ENCODE measurements around the gene PAQR5.
"Not testable (repeated sequence)": the region's sequence is repeated elsewhere in the genome, so short reads cannot be mapped to it uniquely, and the experiment has no call there.

The PAQR5 gene

DNA sequence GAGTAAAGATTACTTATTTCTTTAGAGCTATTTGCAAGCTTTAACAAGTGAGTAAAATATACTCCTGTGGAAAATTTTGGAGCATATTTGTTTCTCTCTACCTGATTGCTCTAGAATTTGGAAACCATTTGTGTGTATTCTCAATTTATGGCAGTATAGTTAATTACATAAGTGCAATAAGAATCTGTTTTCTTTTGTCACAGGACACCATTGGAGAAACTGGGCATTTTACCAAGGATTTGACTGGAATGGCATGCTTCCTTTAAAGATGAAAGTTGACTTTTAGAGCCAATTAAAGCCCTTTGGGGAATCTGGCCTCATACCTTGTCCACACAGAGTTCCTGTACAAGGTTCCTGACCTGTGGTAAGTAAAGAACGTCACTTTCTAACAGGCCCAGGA is 38.4 kb downstream of the PAQR5 start:
- Histone ChIP-seq H3K4me3 (ENCODE audit: low read length, poor library complexity, severe bottlenecking) (no peak overlapping the region), H3K36me3 (ENCODE audit: insufficient read depth, low read length) (no peaks in the 10 kb centered on the region), H3K9ac (ENCODE audit: low read depth, low read length, poor library complexity, severe bottlenecking) (no peak overlapping the region), H3K27me3 (ENCODE audit: insufficient read depth, low read length, poor library complexity, severe bottlenecking) (no peaks in the 10 kb centered on the region), H3F3A (ENCODE audit: low read depth) (no peaks in the 10 kb centered on the region), H3K9me2 (replicated peaks; ENCODE audit: low read depth, low read length) (no peaks in the 10 kb centered on the region), H3K79me2 (ENCODE audit: insufficient read depth, low read length) (no peaks in the 10 kb centered on the region), H3K9me3 (ENCODE audit: insufficient read depth, low read depth, low read length) (no peaks in the 10 kb centered on the region), H3K4me1 (ENCODE audit: insufficient read depth, low read length, poor library complexity, severe bottlenecking) (no peaks in the 10 kb centered on the region), H3K4me2 (ENCODE audit: low read depth, low read length, poor library complexity, severe bottlenecking) (no peak overlapping the region), H4K20me1 (ENCODE audit: insufficient read depth, low read length, poor library complexity, severe bottlenecking) (no peaks in the 10 kb centered on the region), H2AFZ (ENCODE audit: low read length) (no peak overlapping the region)
- TF ChIP-seq, protein P1, sequence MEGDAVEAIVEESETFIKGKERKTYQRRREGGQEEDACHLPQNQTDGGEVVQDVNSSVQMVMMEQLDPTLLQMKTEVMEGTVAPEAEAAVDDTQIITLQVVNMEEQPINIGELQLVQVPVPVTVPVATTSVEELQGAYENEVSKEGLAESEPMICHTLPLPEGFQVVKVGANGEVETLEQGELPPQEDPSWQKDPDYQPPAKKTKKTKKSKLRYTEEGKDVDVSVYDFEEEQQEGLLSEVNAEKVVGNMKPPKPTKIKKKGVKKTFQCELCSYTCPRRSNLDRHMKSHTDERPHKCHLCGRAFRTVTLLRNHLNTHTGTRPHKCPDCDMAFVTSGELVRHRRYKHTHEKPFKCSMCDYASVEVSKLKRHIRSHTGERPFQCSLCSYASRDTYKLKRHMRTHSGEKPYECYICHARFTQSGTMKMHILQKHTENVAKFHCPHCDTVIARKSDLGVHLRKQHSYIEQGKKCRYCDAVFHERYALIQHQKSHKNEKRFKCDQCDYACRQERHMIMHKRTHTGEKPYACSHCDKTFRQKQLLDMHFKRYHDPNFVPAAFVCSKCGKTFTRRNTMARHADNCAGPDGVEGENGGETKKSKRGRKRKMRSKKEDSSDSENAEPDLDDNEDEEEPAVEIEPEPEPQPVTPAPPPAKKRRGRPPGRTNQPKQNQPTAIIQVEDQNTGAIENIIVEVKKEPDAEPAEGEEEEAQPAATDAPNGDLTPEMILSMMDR (conservative IDR thresholded peaks at IDR 0.05; ENCODE audit: low read length): no peak
- no peak for TF ChIP-seq EZH2phosphoT487 (IDR thresholded peaks at IDR 0.05; ENCODE audit: borderline replicate concordance)

DNA sequence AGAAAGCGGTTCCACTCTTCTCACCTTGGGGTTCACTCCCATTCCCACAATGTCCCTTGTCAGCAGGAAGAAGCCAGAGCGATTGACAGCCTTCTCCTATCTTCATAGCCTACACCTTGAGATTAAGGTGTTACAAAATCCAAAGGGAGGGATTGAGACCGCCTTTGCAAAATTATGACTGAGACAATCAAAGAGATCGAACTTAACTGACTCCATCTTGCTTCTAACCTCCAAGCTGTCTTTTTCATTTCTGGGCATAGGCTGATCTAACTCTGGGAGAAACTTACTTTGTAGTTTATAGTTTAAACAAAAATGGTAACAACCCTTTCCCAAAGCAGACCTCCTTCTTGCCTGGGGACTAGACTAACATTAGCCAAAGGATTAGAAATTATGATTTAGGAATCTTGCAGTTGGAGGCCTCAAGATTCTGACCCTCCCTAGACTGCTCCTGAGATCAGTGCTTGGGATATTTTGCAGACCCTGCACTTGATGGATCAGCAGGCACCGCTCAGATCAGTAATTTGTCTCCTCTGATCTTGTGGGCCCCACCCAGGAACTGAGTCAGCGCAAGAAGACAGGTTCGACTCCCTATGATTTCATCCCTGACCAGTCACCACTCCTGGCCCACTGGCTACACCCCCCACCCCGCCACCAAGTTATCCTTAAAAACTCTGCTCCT is 40.0 kb downstream of the PAQR5 start:
- no peaks in the 10 kb centered on the region for H3K36me3 ChIP-seq (ENCODE audit: insufficient read depth, low read length)
- H3K9me3 ChIP-seq (ENCODE audit: insufficient read depth, low read depth, low read length): no peaks in the 10 kb centered on the region
- H3K4me1 ChIP-seq (ENCODE audit: insufficient read depth, low read length, poor library complexity, severe bottlenecking): no peaks in the 10 kb centered on the region
- no peaks in the 10 kb centered on the region for H4K20me1 ChIP-seq (ENCODE audit: insufficient read depth, low read length, poor library complexity, severe bottlenecking)
- no peaks in the 10 kb centered on the region for H3K27me3 ChIP-seq (ENCODE audit: insufficient read depth, low read length, poor library complexity, severe bottlenecking)
- H3K4me3 ChIP-seq (ENCODE audit: low read length, poor library complexity, severe bottlenecking): no peak overlapping the region
- H3F3A ChIP-seq (ENCODE audit: low read depth): no peaks in the 10 kb centered on the region
- no peak overlapping the region for H3K9ac ChIP-seq (ENCODE audit: low read depth, low read length, poor library complexity, severe bottlenecking)
- TF ChIP-seq, protein P1 (conservative IDR thresholded peaks at IDR 0.05; ENCODE audit: low read length): no peak
- no peak for TF ChIP-seq EZH2phosphoT487 (IDR thresholded peaks at IDR 0.05; ENCODE audit: borderline replicate concordance)
- H2AFZ ChIP-seq (ENCODE audit: low read length): no peak overlapping the region
- no peak overlapping the region for H3K4me2 ChIP-seq (ENCODE audit: low read depth, low read length, poor library complexity, severe bottlenecking)
- no peaks in the 10 kb centered on the region for H3K9me2 ChIP-seq (replicated peaks; ENCODE audit: low read depth, low read length)
- H3K79me2 ChIP-seq (ENCODE audit: insufficient read depth, low read length): no peaks in the 10 kb centered on the region

DNA sequence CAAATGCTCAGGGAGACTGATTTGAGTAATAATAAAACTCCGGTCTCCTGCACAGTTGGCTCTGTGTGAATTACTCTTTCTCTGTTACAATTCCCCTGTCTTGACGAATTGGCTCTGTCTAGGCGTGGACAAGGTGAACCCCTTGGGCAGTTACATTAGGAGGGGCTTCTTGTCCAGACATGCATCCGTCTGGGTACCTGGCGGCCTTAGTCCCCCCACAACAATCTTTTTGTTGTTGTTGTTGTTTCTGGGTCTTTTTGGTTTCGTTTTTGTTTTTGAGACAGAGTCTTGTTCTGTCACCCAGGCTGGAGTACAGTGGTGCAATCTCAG is 40.5 kb downstream of the PAQR5 start:
- not testable (repeated sequence) for H4K20me1 ChIP-seq (ENCODE audit: insufficient read depth, low read length, poor library complexity, severe bottlenecking); H3K9me3 ChIP-seq (ENCODE audit: insufficient read depth, low read depth, low read length); H3K79me2 ChIP-seq (ENCODE audit: insufficient read depth, low read length); H3K4me1 ChIP-seq (ENCODE audit: insufficient read depth, low read length, poor library complexity, severe bottlenecking); H3K27me3 ChIP-seq (ENCODE audit: insufficient read depth, low read length, poor library complexity, severe bottlenecking); H3K9me2 ChIP-seq (replicated peaks; ENCODE audit: low read depth, low read length); H3F3A ChIP-seq (ENCODE audit: low read depth); H3K36me3 ChIP-seq (ENCODE audit: insufficient read depth, low read length); H3K4me2 ChIP-seq (ENCODE audit: low read depth, low read length, poor library complexity, severe bottlenecking); H3K4me3 ChIP-seq (ENCODE audit: low read length, poor library complexity, severe bottlenecking); H3K9ac ChIP-seq (ENCODE audit: low read depth, low read length, poor library complexity, severe bottlenecking); H2AFZ ChIP-seq (ENCODE audit: low read length)

DNA sequence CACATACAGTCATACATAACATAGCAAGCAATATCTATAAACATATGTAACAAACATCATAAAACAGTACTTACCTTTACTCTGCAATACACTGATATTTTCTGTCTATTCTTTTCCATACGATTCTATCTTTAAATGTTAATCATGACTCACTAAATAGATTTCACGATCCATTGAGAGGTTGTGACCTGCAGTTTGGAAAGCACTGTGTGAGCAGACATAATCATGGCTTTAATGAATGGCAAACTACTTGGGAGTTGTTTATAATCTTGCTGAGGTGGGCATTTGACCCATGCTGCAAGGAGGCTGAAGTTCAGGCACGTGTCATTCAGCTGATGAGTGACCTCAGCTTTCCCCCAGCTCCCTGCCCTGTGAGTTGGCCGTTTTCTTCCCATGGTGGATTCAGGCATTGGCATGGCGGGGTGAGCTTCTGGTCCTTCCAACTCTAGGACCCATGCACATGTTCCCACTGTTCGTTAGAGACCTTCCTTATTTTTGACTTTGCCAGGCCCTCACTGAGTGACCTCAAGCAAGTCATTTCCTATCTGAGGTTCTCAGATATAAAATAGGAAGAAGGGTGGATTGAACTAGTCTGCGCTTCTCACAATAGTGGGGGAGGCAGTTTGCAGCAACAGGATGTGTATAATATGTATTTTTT is 41.7 kb downstream of the PAQR5 start:
- Histone ChIP-seq H3K4me2 (ENCODE audit: low read depth, low read length, poor library complexity, severe bottlenecking) (no peak overlapping the region), H3K27me3 (ENCODE audit: insufficient read depth, low read length, poor library complexity, severe bottlenecking) (no peaks in the 10 kb centered on the region), H3K9me2 (replicated peaks; ENCODE audit: low read depth, low read length) (no peaks in the 10 kb centered on the region), H3K9ac (ENCODE audit: low read depth, low read length, poor library complexity, severe bottlenecking) (no peak overlapping the region), H2AFZ (ENCODE audit: low read length) (no peak overlapping the region), H3K9me3 (ENCODE audit: insufficient read depth, low read depth, low read length) (no peaks in the 10 kb centered on the region), H4K20me1 (ENCODE audit: insufficient read depth, low read length, poor library complexity, severe bottlenecking) (no peaks in the 10 kb centered on the region), H3K36me3 (ENCODE audit: insufficient read depth, low read length) (no peaks in the 10 kb centered on the region), H3K79me2 (ENCODE audit: insufficient read depth, low read length) (no peaks in the 10 kb centered on the region), H3K4me1 (ENCODE audit: insufficient read depth, low read length, poor library complexity, severe bottlenecking) (no peaks in the 10 kb centered on the region), H3F3A (ENCODE audit: low read depth) (no peaks in the 10 kb centered on the region), H3K4me3 (ENCODE audit: low read length, poor library complexity, severe bottlenecking) (no peak overlapping the region)
- TF ChIP-seq, protein P1 (conservative IDR thresholded peaks at IDR 0.05; ENCODE audit: low read length): no peak
- TF ChIP-seq EZH2phosphoT487 (IDR thresholded peaks at IDR 0.05; ENCODE audit: borderline replicate concordance): no peak

Data from Loucy (cell line).